ENCODE measurements around the gene DCAF4L1.

Gene DCAF4L1

DNA sequence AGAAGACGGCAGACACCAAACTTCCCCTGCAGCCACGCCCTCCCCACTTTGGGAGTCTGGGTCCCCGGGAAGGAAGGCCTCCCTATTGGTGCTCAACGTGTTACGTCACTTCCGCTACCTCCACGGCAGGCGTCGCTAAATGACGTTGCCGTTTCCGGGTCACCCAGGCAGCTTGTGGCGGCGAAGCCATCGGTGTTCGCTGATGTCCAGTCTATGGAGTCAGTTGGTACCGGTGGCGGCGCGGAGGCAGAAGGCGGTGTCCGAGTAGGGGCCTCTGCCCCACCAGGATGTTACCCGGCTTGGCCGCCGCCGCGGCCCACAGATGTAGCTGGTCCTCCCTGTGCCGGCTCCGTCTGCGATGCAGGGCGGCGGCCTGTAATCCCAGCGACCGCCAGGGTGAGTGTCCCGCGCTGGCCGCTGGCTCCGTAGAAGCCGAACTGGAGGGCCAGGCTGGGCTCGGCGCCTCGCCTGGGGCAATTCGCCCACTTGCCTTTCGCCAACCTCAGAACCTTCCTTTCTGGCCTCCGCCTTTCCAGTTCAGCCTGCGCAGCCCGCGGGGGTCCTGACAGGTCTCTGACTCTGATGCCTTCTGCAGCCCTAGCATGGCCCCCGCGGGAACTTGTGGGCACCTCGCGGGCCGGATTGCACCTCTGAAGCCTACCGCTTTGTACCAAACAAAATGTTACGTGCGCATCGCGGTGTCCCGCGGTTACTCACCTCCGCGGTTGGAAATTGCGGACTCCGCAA, 9.0 kb downstream of the DCAF4L1 start, which contains the start of gene SLC30A9:
Gene SLC30A9, plus strand, starts transcription at position 166 of the 747 bp plus-strand sequence. Its CDS starts 122 bp downstream, at position 288.
- peak; percentile 98 for DNase-seq (ENCODE audit: low spot score)

DNA sequence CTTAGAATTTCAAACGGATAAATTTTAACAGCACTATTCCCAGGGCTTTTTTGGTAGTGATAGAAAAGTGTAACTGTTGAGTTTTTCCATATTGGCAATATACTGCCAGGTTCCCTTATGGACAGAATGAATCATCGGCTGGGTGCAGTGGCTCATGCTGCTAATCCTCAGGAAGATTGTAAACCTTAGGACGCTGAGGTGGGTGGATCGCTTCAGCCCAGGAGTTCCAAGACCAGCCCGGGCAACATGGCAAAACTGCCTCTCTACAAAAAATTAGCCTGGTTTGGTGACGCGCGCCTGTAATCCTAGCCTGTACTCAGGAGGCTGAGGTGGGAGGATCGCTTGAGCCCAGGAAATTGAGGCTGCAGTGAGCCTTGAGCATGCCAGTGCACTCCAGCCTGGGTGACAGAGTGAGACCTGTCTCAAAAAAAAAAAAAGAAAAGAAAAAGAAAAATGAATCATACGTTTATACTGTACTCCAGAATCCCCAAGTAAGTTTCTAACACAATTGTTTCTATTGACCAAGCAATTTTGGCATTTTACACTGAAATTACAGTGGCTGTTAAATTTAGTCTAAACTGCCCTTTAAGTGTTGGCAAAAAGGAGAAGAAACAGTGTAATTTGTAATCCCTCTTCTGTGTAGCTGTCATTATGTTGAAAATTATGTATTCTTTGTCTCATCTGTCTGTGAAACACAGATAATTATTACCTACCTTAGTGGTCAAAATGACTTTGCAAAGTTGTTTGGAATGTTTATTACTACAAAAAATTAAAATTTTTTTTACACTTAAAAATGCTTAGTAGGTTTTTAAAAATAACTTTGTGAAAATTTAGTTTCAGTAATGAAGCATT, 10.6 kb downstream of the DCAF4L1 start:
- no peak for DNase-seq (ENCODE audit: low spot score)

DNA sequence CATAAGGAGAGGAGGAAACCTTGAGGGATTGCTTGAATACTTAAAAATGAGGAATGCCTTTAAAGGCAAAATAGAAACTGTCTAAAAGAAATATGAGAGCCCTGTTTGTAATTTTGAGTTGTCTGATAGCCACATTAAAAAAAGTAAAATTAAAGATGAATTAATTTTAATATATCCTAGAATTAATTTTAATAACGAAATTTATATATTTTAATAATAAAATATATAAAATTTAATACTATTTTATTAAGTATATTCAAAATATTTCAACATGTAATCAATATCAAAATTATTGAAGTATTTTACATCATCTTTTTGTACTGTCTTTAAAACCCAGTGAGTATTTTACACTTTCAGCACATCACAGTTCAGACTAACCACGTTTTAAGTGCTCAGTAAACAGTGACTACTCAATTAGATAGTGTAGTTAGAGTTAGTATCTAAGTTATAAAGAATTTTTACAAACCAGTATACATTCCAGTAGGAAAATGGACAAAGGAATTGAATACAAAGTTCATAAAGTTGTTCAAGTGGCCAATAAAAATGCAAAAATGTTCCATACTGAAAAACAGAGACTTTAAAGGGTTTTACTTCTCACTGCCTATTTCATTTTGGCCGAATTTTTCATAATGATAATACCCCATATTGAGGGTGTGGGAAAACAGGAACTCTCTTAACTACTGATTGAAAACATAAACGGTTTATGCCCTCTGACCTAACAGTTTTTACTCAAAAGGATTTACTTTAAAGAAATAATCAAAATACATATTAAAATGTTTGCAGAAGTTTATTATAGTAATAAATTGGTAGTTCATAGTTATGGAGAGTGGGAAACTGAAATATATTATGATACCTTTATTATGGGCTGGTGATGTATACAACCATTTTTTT, 11.7 kb downstream of the DCAF4L1 start:
- DNase-seq (ENCODE audit: low spot score), result no peak

DNA sequence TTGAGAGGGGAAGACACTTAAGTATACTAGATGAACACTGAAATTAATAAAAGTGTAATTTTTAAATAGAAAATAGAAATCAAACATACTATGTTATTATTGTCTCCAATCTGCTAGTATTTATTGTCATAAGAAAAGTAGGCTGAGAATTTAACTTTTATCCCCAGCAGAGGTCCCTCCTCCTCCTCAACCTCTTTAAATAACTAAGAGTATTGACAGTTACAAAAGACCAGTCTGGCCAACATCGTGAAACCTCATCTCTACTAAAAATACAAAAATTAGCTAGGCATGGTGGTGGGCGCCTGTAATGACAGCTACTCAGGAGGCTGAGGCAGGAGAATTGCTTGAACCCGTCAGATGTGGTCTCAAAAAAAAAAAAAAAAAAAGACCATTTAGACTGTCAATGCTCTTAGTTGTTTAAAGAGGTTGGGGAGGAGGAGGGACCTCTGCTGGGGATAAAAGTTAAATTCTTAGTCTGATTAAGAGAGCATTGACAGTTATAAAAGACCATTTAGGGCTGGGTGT, 13.0 kb downstream of the DCAF4L1 start:
- peak; percentile 41 for DNase-seq (ENCODE audit: low spot score)

DNA sequence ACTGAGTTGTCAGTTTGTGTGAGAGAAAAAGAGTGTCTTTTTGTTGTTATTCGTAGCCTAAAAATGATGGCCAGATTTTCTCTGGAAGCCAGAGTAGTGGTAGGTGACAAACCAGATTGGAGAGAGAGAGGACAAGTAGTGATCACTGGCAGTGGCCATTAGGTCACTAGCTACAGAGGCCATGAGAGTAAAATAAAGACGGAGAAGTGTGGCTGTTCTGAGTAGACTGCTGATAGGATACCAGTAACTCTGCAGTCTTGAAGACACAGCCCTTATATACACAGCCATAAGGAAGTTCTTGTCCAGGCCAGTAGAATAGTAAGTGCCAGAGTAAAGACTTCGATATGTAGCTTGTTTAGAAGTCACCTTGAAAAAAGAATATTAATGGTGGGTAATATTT, 16.5 kb downstream of the DCAF4L1 start:
- no peak for DNase-seq (ENCODE audit: low spot score)

DNA sequence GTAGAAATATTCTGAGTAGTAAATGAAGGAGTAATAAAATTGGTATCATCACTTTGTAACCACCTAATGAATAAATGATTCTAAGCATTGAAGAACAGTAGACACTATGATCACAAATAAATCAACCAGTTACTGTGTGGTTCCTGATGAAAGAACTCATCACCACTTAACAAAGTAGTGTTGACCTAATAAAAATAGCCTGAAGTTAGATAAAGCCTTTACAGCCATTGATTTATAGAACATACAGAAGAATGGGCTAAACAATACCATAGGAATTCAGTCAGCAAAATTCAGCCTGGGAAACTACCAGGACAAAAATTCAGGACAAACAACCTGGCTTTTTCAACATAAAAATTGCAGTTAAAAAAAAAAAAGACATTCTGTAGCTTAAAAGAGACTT, 17.8 kb downstream of the DCAF4L1 start:
- no peak for DNase-seq (ENCODE audit: low spot score)

DNA sequence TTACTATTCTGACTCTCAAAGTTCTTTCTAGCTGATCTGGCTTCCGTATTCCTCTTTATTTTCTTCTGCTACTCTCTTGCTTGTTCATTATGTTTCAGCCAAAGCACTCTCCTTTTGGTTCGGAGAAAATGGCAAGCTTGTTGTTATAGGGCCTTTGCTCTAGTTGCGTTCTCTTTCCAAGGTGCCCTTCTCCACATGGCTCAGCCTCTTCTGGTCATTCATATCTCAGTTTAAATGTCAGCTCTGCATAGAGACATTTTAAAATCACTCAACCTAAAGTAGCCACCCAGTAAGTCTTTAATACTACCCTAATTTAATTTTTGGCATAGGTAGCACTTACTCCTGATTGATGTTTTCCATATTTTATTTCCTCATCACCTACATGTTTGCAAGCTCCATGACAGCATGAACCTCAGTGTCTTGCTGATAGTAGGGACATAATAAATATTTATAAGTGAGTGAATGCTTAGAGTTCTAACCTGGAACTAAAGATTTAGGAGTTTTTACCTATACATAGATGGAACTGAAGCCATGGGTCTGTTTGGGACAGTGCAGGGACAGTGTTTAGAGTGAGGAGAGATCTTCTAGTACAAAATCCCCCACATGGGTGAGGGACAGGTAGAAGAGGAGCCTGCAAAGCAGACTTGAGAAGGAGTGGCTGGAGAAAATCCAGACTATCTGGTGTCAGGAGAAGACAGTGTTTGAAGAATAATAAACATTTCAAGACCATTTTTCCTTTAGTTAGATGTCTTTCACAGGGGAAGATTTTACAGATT, 26.6 kb downstream of the DCAF4L1 start:
- DNase-seq (ENCODE audit: low spot score), result no peak

DNA sequence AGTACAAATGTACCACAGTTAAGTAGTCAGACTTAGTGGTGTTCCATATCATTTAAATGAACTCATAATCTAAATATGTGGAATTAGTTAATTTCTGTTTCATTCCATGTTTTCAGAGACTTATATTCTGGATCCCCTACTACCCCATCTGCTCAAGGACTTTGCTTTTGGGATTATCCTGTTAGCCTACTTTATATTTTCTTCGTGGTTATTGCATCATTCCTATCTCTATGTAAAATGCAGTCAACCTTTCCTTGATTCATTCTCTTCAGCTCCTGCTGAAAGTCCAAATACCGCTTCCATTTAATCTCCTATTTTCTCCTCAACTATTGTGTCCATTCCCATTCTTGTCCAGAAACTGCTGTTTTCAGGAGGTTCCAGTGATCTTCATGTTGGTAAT, 33.9 kb downstream of the DCAF4L1 start:
- no peak for DNase-seq (ENCODE audit: low spot score)

DNA sequence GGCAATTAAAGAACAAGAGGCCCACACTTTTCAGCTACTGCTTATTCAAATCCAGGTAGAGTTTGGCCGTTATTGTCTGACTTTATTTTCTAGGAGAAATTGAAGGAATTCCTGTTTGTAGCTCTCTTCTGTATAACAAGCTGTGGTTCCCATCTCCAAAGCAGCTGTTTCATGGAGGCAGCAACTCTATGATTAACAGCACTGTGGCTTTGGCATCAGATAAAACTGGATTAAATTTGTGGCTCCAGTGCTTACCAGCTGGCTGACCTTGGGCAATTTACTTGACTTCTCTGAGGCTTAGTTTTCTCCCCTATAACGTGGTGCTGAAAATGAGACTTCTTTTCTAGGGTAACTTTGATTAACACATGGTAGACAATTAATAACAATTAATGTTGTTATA, 36.9 kb downstream of the DCAF4L1 start:
- no peak for DNase-seq (ENCODE audit: low spot score)
